Heart left ventricle (tissue), 13 donors: ENCODE data around the gene ELANE.

Experiments
- CTCF ChIP-seq, 12 donors: fragments of 200-600 bp; sonication (generic) in 4 of 12; IDR thresholded peaks; one replicate each; pipeline versions ENCODE4 v1.5.0 to v1.8.0; 2018 to 2022; ENCODE audit warnings: antibody characterized with exemption in 12 of 12, mild to moderate bottlenecking in 5 of 12
- POLR2A ChIP-seq, 2 donors: fragments of 450-650 bp; IDR thresholded peaks; one replicate each; pipeline ENCODE4 v1.6.1; 2017; ENCODE audit warnings: antibody characterized with exemption in 2 of 2, mild to moderate bottlenecking in 2 of 2, moderate library complexity in 2 of 2
- donor health status: ischemic (EF 13 %, LVEDD 7.1; RV severe dilation, severe dysfunction).
- donor health status: DM: no; HTN: yes; CAD: no.
- donor health status: DM: no; HTN: no; CAD: no.
- donor health status: ischemic (EF 25% LVEDD 6.9; RV normal size, moderate dysfunction).
- donor health status: ischemic (EF 25% LVEDD 5.7; RV mildly dilated, moderate dysfunction).
- donor health status: ischemic (EF 35%, LVEDD 5.7; RV mildly dilated, moderate dysfunction).
- donor health status: nonischemic (EF 11% LVEDD 7.7; RV severe dilation, severe dysfunction).
- donor health status: DM: yes; HTN: yes; CAD: no.
- donor health status: PGD.
- donor health status: ischemic (EF 29% LVEDD 5.4; RV normal size, mild dysfunction).
- donor health status: nonischemic (EF 23%, LVEDD 6.1; RV moderate dilation, normal function).

GRCh38 chr19:821825-822503 is 30.1 kb upstream of the ELANE start, which contains the start of gene PLPPR3:
- no peak for TF ChIP-seq POLR2A (IDR thresholded peaks at IDR 0.05)
- TF ChIP-seq CTCF (IDR thresholded peaks at IDR 0.05) = no peak
